ENCODE results near the gene KCNK10. TPM values are rescaled to one million over a fixed set of nuclear protein-coding genes. Genes with fewer than 3 reads are reported as not detected.

KCNK10 gene
- total RNA-seq, 6 experiments from 2014 or later = not detected

GRCh38 chr14:88348546-88348945, 25.5 kb upstream of the KCNK10 start:
- TF ChIP-seq POLR2A (IDR thresholded peaks at IDR 0.05) (no peak), CTCF (IDR thresholded peaks at IDR 0.05) (no peak)
- DNase-seq (no peak), ATAC-seq (no peak)
- 45% methylated on average over 3 of the region's 3 CpGs for WGBS (ENCODE audit: insufficient coverage, low coverage, low lambda C conversion rate, missing lambda C conversion rate)
- no peaks in the 10 kb centered on the region for H3K27me3 ChIP-seq
- H3K4me1 ChIP-seq = no peaks in the 10 kb centered on the region
- no peaks in the 10 kb centered on the region for H3K9me3 ChIP-seq
- H3K27ac ChIP-seq = no peak overlapping the region
- H3K36me3 ChIP-seq = no peaks in the 10 kb centered on the region
- H3K4me3 ChIP-seq = no peak overlapping the region
- intact Hi-C loops (cut with DNase I) = no loop called here

GRCh38 chr14:88346048-88346639, 23.1 kb upstream of the KCNK10 start:
- WGBS (ENCODE audit: insufficient coverage, low coverage, low lambda C conversion rate, missing lambda C conversion rate) = 73% methylated on average over 5 of the region's 5 CpGs
- H3K27ac ChIP-seq = no peak overlapping the region
- no peaks in the 10 kb centered on the region for H3K9me3 ChIP-seq
- ATAC-seq (no peak), DNase-seq (no peak)
- no peaks in the 10 kb centered on the region for H3K27me3 ChIP-seq
- no peak overlapping the region for H3K4me3 ChIP-seq
- TF ChIP-seq CTCF (IDR thresholded peaks at IDR 0.05) = no peak
- TF ChIP-seq POLR2A (IDR thresholded peaks at IDR 0.05) = no peak
- H3K4me1 ChIP-seq = no peaks in the 10 kb centered on the region
- no peaks in the 10 kb centered on the region for H3K36me3 ChIP-seq
- intact Hi-C loops (cut with DNase I) = no loop called here

DNA sequence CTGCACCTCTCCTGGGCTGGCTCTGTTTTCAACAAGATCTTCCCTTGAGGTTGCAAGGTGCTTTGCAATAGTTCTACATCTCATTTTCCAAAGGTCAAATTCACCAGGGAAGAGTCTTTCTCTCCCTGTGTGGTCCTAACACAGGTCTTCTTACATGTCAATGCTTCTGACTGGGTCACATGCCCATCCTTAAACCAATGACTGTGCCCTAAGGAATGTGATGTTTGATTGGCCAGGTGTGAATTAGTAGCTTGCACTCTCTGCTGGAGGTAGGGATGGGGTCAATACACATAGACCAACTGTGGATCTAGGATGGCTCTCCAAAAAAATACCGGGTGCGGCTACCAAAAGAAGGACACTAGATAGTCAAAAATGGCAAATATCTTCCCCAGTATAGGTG, 19.9 kb upstream of the KCNK10 start:
- 93% methylated on average over 2 of the region's 2 CpGs for WGBS (ENCODE audit: insufficient coverage, low coverage, low lambda C conversion rate, missing lambda C conversion rate)
- no peak for ATAC-seq
- Histone ChIP-seq H3K27ac (no peak overlapping the region), H3K27me3 (peaks cover 0 to 5% of the 10 kb centered on the region in 2 donors), H3K9me3 (no peaks in the 10 kb centered on the region), H3K36me3 (no peaks in the 10 kb centered on the region), H3K4me1 (no peaks in the 10 kb centered on the region), H3K4me3 (no peak overlapping the region)
- no peak for DNase-seq
- intact Hi-C loops (cut with DNase I) = no loop called here
- TF ChIP-seq CTCF (IDR thresholded peaks at IDR 0.05) (no peak), POLR2A (IDR thresholded peaks at IDR 0.05) (no peak)

DNA sequence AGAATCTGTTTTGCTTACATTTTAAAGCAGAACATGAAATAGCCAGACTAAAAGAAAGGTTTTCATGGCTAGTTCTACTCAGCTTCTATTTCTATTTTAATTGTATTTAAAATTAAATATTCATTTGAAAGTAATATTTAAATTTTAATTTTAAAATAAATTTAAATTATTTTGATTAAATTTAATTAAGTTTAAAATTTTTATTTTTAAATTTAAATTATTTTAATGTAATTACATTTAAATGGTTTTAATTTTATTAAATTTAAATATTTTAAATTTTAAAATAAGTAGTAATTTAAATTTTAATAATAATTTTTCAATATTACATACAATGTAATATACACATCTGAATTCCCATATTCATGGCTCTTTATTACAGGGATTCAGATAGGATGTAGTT, 17.3 kb upstream of the KCNK10 start:
- TF ChIP-seq CTCF (IDR thresholded peaks at IDR 0.05) = no peak
- no peak for TF ChIP-seq POLR2A (IDR thresholded peaks at IDR 0.05)
- Histone ChIP-seq H3K4me1 (no peaks in the 10 kb centered on the region), H3K27me3 (peaks cover 0 to 5% of the 10 kb centered on the region in 2 donors), H3K27ac (no peak overlapping the region), H3K4me3 (no peak overlapping the region), H3K9me3 (no peaks in the 10 kb centered on the region), H3K36me3 (no peaks in the 10 kb centered on the region)
- no peak for DNase-seq
- intact Hi-C loops (cut with DNase I) = no loop called here
- ATAC-seq = no peak

DNA sequence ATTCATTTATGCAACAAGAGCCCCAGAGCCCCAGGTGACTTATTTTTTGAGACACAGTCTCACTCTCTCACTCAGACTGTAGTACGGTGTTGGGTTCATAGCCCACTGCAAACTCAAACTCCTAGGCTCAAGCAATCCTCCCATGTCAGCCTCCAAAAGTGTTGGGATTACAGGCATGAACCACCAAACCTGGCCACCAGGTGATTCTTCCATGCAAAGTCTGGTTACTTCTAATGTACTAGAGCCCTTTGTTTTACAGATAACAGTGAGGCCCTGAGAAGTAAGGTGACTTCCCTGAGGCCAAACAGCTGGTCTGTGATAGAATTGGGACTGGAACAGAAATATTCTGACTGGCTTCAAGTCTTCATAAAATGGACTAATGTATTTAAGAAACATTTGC, 10.0 kb upstream of the KCNK10 start:
- DNase-seq = no peak
- H3K4me3 ChIP-seq = no peak overlapping the region
- no peaks in the 10 kb centered on the region for H3K4me1 ChIP-seq
- TF ChIP-seq POLR2A (IDR thresholded peaks at IDR 0.05) (no peak), CTCF (IDR thresholded peaks at IDR 0.05) (no peak)
- H3K9me3 ChIP-seq = no peaks in the 10 kb centered on the region
- WGBS (ENCODE audit: insufficient coverage, low coverage, low lambda C conversion rate, missing lambda C conversion rate) = 71% methylated on average over 1 of the region's 1 CpG
- intact Hi-C loops (cut with DNase I) = no loop called here
- no peak overlapping the region for H3K27ac ChIP-seq
- no peaks in the 10 kb centered on the region for H3K36me3 ChIP-seq
- H3K27me3 ChIP-seq = no peaks in the 10 kb centered on the region
- ATAC-seq = no peak
